COR-L47 (cell line): ENCODE measurements around the gene SMYD3.
A peak's percentile ranks its signal among the peaks of the same experiment; 100 is the strongest.

ENCODE experiments used
- DNase-seq: peaks from one replicate; lab custom pipeline; 2025; lab: John Stamatoyannopoulos, UW

SMYD3 gene

DNA sequence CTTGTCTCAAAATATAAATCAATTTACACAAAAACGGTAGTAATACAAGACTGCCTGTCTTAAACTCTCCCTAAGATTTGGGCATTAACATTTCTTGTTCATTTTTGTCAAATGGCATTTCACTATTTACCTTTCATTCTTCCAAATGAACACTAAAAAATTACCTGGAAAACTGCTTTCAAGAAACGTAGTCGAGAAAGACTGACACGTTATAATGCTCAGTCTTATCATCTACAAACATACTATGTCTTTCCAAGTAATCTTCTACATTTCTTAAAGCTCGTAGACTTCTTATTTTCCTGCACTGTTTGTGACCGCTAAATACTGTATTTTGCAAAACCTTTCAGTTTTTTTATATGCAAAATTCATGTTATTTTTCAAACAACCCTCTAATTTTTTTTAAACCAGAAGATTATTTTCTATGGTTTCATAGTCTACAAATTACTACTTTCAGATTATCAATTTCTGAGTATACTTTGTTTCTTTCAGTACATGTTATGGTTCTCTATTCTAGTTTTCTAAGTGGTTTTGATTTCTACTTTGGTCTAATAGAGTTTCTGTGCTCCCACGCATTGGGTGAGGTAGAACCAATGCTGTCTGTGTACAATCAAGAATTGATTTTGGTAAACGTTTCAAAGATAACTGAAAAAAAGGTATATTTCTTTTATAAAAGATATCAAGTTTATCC lies 336.4 kb downstream of the SMYD3 start:
- no peak for DNase-seq

DNA sequence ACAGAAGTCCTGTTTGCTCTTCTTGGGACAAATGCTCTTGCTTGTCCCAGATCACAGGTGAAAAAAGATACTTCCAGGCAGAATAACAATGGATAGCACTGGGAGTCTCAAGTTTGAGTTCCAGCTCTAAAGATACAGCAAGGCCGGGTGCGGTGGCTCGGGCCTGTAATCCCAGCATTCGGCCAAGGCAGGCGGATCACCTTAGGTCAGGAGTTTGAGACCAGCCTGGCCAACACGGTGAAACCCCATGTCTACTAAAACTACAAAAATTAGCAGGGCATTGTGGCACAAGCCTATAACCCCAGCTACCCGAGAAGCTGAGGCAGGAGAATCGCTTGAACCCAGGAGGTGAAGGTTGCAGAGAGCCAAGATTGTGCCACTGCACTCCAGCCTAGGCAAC lies 337.6 kb downstream of the SMYD3 start:
- DNase-seq = no peak

DNA sequence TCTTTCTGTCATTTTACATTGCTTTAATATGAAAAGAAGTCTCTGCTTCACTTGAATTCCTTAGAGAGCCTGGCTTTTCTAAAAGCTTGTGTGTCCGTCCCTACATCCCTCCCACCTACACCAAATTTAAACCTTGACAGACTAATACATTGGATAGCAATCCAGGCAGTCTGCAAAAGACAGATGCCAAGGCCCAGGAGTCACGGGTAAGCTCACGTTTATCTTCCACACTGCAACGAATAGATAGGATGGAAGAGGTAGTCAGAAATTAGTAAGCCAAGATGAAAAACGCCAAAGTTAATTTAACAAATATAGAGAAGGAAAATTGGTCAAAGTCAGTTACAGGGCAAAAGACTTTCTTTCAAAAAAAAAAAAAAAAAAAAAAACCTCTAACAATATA lies 338.1 kb downstream of the SMYD3 start:
- no peak for DNase-seq

DNA sequence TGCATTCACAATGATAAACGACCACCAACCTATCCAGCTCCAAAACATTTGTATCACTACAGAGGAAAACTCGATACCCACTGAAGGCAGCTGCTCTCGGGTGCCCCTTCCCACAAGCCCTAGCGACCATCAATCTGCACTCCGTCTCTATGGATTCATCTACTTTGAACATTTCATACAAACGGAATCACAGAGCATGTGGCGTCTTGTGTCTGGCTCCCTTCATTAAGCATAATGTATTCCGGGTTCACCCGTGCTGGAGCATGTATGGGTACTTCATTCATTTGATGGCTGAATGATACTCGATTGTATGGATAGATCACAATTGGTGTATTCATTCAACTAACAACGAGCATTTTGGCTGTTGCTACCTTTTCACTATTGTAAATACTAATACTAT lies 340.2 kb downstream of the SMYD3 start:
- DNase-seq = no peak

DNA sequence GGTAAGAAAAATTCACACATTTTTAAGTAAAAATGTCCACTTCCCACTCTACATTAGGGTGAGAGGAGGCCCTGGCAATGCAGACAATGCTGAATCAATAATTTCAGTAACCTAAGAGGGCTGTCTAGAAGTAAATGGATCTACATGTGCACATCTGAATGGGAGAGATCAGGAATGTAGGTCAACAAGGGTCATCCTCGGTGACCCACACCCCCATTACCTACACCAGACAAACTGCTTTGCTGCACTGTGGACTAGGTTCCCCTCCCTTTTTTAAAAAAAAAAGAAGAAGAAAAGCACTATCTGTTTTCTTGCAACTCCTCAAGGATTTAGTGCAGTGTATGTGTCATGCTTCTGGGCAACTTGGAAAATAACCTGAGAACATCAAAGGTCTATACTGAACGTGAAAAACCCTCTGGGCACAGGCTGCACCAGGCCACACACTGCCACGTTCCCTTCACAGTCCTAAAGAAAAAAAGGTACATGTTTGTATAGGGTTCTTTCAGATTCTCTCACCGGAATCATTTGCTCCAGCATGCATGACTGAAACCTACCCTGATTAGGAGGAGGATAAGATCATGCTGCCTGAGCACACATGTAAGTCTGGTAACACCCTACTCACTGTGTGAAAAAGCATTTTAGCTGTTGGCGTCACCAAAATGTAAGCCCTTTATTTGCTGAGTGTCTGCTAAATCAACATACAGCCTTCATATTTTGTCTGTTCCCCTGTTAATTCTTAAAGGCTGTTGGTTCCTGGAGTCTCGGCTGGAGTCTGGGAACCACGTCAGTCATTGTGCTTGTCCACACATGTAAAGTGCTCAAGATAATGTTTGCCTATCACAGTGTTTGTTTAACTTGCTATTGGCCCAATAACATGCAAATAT lies 341.0 kb downstream of the SMYD3 start:
- DNase-seq = peak; percentile 35

DNA sequence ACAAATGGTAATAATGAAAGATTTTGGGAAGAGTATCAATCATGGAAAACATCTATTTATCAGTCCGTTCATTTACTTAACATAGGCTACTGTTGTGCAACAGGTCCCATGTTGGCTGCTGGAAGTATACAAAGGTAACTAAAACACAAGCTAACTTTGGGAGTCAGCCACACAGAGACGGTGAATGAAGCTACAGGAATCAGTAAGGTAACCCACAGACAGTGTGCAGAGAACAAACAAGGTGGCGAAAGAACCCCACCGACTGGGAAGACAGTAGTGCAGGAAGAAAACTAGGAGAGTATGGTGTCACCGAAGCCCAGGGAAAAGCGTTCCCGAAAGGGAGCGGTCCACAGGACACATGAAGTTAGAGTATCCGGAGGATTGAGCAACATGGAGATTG lies 342.3 kb downstream of the SMYD3 start:
- DNase-seq = no peak

DNA sequence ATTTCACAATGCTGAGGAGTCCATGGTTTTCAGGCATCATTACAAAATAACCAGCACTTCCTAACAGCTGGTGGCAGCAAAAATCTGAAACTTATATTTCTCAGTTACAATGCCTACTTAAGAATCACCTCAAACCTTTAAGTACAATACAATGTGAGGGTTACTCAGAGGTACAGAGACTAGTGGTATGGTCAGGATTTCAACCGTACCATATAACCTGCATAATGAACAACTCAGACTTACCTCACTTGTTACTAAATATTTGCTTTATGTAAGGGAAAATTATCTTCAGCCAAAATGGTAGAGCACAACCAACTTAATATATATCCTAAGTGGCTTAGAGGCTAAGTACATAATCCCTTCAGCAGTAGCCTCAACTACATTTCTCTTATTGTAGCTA lies 344.5 kb downstream of the SMYD3 start:
- no peak for DNase-seq

DNA sequence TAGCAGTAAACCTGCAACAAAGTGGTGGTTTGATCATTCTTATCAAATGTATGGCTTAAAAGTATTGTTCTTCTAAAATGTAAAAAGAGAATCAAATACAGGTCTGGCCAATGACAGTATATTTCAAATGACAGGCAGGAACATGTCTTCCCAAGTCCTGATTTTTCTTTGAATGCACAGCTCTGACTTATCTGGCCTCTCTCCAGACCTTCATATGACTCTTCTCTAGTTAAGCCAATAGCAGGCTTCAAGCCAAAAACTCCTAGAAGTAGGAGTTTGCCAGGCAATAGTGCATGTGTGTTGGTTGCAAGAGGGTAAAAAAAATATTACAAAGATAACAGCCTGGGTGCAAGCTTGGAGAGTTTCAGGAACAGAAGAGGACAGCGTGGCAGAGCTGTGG lies 345.5 kb downstream of the SMYD3 start:
- no peak for DNase-seq

DNA sequence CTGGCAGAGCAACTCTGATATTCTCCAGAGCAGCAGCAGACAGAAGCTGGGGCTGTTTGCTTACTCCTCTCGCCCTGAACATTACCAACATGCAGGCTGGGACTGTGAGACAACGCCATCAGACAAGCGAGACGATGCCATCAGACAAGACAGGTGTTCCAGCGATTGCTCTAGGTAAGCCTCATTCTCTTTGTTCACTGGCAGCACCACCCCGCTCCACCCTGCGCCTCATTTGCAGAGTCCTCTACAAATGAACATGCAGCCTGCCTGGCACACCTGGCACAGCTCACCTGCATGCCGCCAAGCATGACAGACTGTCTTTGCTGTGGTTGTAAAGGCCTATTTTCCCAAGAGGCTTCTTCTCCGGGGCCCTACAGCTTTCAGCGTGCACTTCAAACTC lies 346.2 kb downstream of the SMYD3 start:
- no peak for DNase-seq

DNA sequence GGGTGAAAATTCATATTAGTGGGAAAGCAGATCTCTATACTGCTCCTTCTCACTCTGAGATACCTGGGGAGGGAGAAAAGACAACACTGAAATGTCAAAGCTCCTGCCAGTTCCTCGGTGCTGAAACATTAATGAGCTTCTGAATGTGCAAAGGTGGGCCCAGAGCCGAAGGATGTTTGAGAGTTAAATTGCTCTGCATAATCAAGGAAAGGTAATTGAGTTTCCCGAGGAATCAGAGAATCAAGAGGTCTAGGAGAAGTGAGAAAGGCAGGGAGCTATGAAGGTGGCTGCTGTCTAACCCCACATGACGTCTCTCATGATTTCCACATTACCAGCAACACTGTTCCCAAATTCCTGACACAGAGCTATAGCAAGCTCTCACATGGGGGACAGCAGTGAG lies 346.7 kb downstream of the SMYD3 start:
- no peak for DNase-seq

DNA sequence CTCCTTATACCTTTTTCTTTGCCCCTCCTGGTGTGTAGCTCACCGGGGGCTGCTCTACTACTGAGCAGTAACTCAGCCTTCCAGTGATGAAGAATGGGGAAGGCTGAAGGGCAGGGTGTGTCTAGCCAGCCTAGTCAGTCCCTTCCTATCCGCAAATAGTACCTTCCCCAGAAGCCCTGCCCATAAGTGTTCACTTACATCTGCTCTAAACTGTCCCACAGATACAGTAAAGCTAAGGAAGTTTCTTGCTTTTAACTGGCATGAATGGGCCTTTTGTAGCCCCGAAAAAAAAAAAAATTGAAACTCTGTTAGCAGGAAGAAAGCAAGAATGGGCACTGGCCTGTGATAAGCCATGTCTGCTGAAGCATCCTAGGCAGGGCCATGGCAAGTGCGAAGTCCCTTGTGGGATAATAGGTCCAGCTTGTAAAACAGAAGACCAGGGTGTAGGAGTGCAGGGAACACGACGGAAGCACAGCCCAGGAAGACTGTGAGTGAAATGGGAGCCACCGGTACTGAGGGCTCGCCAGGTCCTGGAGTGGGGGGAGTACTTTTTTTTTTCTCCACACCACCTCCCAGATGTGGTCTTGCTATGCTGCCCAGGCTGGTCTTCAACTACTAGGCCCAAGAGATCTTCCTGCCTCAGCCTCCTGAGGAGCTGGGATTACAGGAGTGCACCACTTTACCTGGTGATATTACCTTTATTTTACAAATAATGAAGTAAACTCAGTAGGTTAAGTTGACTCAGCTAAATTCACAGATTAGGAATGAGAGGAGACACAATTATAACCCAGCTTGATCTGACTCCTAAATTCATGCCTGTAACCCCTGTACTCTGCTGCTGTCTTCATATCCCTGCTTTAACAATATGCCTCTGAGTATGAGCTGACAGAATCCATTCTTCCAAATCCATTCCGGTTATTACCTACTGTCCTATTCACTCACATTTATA lies 347.5 kb downstream of the SMYD3 start:
- no peak for DNase-seq

DNA sequence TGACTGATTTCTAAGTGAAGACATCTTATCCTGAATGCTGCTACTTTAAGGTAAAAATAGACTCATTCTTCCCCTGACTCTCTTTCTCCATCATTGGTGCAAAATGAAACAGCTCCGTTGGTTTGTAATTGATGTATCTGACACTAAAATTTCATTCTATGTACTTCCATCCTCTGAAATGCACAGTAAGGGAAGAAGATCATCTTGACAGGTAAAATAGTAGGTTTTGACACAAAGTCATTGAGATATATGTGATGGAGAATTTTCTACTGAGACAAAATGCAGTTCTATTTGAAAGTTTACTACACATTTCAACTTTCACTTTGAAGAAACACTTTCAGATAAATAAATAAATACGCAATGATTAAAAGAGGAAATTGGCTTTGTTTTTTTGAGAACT lies 348.9 kb downstream of the SMYD3 start:
- no peak for DNase-seq

DNA sequence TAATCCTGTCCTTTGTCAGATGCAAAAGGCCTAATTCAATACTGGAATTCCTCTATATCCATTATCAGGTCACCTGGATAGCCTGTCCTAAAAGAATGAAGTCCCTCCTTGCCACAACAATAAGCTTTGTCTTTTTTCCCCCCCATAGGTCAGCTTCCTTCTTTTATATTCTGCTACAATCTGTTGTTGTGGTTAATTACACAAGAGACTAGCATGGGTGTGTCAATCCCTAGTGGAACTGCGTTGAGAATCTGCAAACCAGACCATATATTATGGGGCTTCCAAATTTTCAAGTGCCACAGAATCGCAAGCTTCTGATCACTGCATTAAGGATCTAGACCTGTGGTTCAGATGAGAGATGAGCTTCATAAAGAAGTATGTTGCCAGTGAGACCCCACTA lies 349.6 kb downstream of the SMYD3 start:
- peak; percentile 41 for DNase-seq

DNA sequence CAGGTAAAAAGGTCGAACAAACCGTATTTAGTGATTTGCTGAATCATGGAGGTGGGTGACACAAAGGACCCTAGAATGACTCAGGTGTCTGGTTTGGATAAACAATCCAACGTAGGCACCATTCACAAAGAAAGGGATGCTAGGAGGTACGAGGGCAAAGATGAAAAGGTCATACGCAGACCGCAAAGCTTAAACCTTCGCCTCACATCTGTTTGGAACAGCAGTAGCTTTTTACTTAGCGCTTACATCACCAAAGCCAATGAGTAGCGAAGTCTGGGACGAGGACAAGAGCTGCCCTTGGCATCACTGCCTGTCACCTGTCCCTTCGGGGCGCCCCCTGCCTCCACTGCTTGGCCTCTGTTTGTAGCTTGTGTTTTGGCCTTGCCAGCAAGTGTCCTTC lies 350.2 kb downstream of the SMYD3 start:
- no peak for DNase-seq

DNA sequence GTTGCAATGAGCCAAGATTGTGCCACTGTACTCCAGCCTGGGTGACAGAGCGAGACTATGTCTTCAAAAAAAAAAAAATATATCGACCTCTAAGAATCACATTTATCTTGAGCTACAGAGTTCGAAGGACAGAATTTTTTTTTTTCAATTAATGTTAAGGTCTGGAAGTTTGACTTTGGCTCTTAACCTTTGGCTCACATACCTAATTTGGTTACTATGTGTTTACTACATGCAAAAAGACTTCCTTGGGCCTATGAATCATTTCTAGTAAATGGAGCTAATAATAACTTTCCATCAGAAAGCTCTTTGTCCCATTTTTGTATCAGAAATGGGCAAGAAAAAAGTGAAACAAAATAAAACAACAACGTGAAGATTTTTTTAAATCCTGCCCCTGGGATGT lies 351.2 kb downstream of the SMYD3 start:
- DNase-seq = no peak

DNA sequence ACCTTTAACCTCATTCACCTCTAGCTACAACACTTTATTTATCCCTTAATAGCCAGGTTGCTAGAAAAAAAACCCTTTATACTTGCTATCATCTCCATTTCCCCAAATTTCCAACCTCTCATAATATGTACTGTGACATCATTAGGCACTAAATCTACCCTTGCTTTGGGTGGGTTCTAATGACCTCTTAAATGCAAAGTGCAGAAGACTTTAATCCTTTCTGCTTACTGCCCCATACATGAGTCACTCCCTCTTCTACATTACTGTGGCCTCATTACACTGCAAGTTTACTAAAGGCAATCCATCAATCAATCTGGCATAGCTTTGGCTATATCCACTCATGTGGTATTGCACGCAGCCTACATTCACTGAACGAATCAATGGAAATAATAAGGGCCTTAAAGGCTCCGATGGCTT lies 353.3 kb downstream of the SMYD3 start:
- no peak for DNase-seq

DNA sequence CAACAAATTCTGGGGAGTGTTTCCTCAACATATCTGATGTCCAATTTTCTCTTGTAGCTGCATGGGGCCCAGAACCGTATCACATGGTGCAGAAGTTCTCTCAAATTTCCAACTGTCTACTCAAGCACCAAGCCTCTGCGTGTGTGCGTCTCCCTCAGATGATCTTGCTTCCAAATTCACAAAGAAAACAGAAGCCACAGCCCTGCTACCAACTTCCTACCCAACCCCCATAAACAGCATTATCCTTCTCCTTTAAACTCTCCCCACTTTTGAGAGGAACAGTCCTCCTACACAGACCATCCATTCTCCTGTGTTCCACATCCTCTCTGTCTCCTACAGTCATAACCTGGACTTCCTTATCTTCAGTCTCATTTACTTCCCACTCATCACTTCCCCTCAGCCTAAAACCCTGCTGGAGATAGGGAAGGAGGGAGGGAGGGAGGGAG lies 354.1 kb downstream of the SMYD3 start:
- DNase-seq = no peak

DNA sequence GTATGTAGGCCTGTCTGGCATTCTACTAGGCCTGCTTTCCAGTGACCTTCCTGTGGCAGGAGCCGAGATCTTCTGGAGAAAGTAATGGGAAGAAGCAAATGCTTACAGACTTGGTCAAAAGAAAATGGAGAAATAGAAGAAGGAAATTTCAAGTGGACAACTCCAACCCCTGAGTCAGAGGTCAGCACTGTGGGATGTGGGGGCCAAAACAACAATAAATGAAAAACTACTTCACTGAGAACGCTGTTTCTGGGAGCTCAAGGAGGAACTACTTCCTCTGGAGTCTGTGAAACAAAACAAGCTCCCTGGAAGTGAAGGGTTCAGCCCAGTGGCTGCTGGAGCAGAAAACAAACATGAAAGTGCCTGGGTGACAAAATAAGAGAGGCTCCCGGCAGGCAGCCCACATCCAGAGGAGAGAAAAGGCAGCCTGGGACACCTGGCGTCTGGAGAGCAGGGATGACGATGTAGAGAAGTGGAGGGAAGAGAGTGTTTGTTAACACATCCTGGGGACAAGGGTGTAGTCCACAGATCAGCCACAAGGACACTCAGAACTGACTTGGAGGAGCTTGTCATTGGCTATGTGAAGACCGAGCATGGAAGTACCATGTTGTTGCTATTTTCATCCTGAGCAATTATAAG lies 355.2 kb downstream of the SMYD3 start:
- DNase-seq = peak; percentile 17

DNA sequence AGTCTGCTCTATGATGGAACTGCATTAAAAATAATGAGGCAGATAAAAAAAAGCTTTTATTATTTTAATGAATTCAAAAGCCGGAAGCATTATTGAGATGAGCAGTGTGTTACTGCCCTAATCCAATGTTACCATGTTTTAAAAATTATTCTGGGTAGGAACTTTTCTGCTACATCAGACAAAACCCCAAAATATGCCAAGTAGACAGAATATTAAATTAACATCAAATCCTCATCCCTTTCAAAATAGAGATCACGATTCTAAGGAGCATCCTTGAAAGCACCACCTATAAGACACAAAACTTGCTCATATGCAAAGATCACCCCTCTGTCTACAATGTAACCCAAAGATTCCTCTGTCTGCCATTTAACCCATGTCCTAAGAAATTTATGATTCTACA lies 357.5 kb downstream of the SMYD3 start:
- no peak for DNase-seq

DNA sequence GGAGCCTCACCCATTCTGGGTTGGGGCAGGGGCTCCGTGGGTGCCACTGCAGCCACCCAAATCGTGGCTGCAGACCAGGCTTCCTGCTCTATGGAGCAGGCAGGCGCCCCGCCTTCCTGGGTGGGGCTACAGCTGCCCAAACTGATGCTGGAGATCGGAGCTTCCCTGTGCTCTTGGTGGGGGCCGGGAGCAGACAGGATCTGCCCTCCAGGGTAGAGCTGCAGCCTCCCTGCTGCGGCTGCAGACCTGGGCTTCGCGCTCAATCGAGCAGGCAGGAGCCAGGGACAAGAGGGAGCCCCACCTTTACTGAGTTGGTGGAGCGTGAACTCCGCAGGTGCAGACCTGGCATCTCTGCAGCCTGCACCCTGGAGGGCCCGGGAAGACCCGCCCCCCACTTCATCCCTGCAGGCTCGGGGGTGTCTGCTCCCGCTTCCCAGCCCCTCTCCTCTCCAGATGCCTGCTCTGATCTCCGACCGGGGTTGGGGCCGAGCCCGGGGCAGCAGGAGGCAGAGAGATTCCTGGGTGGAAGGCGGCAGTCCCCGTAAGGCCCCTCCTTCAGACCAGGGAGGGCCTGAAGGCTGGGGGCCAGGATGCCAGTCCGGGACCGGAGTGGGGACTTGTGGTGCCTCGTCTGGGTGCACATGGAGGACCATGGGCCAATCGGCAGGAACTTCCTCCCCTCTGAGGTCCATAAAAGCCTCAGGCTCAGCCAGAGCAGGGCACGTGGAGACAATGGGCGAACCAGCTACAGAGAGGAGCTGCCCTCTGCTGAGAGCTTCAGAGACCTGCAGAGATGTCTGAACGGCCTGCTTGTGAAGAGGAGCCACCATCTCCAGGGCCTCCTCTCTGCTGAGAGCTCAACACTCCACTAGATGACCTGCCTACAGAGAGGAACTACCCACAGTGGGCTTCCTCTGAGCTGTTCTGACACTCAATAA lies 359.3 kb downstream of the SMYD3 start:
- no peak for DNase-seq
